Colonic mucosa (tissue), 4 donors: ENCODE results near the gene NOD1. TPM values are rescaled to one million over a fixed set of nuclear protein-coding genes. Genes with fewer than 3 reads are reported as not detected.
"Not testable (repeated sequence)": the region's sequence is repeated elsewhere in the genome, so short reads cannot be mapped to it uniquely, and the experiment has no call there.

Experiments
- DNase-seq: peaks from one replicate; pipeline ENCODE4 v3.0.0-alpha.2; 2020
- H3K27ac ChIP-seq: fragments of 200-600 bp; one replicate; pipeline ENCODE4 v1.8.0; 2021
- H3K27me3 ChIP-seq: fragments of 200-600 bp; one replicate; pipeline ENCODE4 v1.8.0; 2021
- H3K36me3 ChIP-seq: fragments of 200-600 bp; one replicate; pipeline ENCODE4 v1.8.0; 2021
- H3K4me1 ChIP-seq: fragments of 200-600 bp; one replicate; pipeline ENCODE4 v1.8.0; 2021; ENCODE audit warnings: mild to moderate bottlenecking
- H3K4me3 ChIP-seq: fragments of 200-600 bp; one replicate; pipeline ENCODE4 v1.8.0; 2021
- H3K9ac ChIP-seq, 2 donors: one replicate each; pipeline ENCODE4 v1.7.0; 2013; ENCODE audit warnings: control low read depth in 2 of 2, low read depth in 2 of 2, low read length in 2 of 2
- H3K9me3 ChIP-seq: fragments of 200-600 bp; one replicate; pipeline ENCODE4 v1.8.0; 2021
- CTCF ChIP-seq: fragments of 200-600 bp; IDR thresholded peaks from one replicate; pipeline ENCODE4 v1.8.0; 2022; ENCODE audit warnings: antibody characterized with exemption, mild to moderate bottlenecking
- intact Hi-C: fragments of 100-400 bp; cut with DNase I; formaldehyde crosslinking; loops from one replicate; pipeline ENCODE4 v1.14.1; 2022
- total RNA-seq, 2 donors: library from RNA; stranded (reverse); fragmentation: NEBNext Ultra II Directional in 1 of 2; extraction: Animal tissue kit (Norgen Biotek cat#: 25700) in 1 of 2; gene quantifications; one replicate each; pipeline ENCODE4 v1.2.1, GENCODE V29; 2021
- donor health status: healthy.
- donor health status: DM: no; HTN: no; CAD: no.
- donor health status: DM: no; HTN: no; CAD: no.

Gene NOD1
- total RNA-seq, 2 donors from 2014 or later: 9.5 to 14.0 TPM

- no peaks in the 10 kb centered on the region for H3K27me3 ChIP-seq
- no peak for DNase-seq
- H3K4me3 ChIP-seq: no peak overlapping the region
- no peak overlapping the region for H3K9ac ChIP-seq
- TF ChIP-seq CTCF: no peak
- intact Hi-C loops: no loop called here
- no peaks in the 10 kb centered on the region for H3K4me1 ChIP-seq
- H3K9me3 ChIP-seq: no peaks in the 10 kb centered on the region
- H3K27ac ChIP-seq: no peak overlapping the region
- no peaks in the 10 kb centered on the region for H3K36me3 ChIP-seq
Measured at GRCh38 chr7:30390736-30391636, 87.6 kb downstream of the NOD1 start.

DNA sequence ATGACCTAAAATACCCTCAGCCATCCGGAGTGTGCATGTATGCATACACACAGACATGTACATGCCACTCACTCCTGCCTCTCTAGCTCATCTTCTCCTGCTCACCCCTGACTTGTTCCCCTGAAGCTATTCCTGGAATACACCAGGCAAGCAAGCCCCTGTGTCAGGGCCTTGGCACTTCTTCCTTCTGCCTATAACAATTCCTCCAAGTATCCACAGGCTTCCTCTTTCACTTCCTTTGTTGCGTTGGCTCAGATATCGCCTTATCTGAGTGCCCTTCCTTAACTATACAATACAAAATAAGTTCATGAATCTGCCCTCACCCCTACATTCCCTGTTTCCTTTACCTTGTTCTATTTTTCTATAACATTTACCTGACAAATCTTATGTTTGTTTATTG is 88.8 kb downstream of the NOD1 start:
- no peak for DNase-seq
- intact Hi-C loops: no loop called here
- no peak overlapping the region for H3K4me3 ChIP-seq

GRCh38 chr7:30382607-30383006 is 96.0 kb downstream of the NOD1 start:
- no peak for DNase-seq

More for the DNA sequence above, 88.8 kb downstream of the NOD1 start:
- Histone ChIP-seq H3K9ac (no peak overlapping the region), H3K36me3 (no peaks in the 10 kb centered on the region), H3K9me3 (no peaks in the 10 kb centered on the region), H3K4me1 (no peaks in the 10 kb centered on the region), H3K27me3 (no peaks in the 10 kb centered on the region), H3K27ac (no peak overlapping the region)
- no peak for TF ChIP-seq CTCF

GRCh38 chr7:30380824-30381223 is 97.8 kb downstream of the NOD1 start:
- H3K4me3 ChIP-seq, H3K27me3 ChIP-seq, H3K4me1 ChIP-seq, H3K27ac ChIP-seq, H3K9me3 ChIP-seq, DNase-seq, H3K36me3 ChIP-seq, H3K9ac ChIP-seq, intact Hi-C loops: not testable (repeated sequence)

More at GRCh38 chr7:30382607-30383006, 96.0 kb downstream of the NOD1 start:
- no peak overlapping the region for H3K27ac ChIP-seq
- TF ChIP-seq CTCF: no peak
- no peak overlapping the region for H3K9ac ChIP-seq
- H3K9me3 ChIP-seq: no peaks in the 10 kb centered on the region
- H3K36me3 ChIP-seq: no peaks in the 10 kb centered on the region
- H3K27me3 ChIP-seq: no peaks in the 10 kb centered on the region
- no peaks in the 10 kb centered on the region for H3K4me1 ChIP-seq
- intact Hi-C loops: no loop called here
- H3K4me3 ChIP-seq: no peak overlapping the region

DNA sequence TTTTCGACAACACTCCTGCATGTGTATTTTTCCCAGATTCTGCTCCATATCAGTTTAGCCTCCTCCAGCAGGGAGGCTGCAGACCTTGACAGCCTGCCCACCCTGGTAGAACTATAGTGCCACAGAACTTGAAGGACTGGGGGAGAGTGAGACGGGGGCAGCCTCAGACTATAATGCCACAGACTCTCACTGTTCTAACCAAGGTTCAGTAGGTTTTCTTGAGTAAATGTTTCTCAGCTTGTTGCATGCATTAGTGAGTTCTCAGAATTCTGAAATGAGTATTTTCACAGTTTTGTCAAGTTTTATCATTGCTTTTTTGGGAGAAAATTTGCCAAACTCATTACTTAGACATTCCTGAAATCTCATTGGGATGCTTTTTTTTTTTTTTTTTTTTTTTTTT is 98.3 kb downstream of the NOD1 start:
- Histone ChIP-seq H3K9ac (no peak overlapping the region), H3K4me1 (no peaks in the 10 kb centered on the region), H3K36me3 (no peaks in the 10 kb centered on the region), H3K27ac (no peak overlapping the region), H3K27me3 (no peaks in the 10 kb centered on the region), H3K4me3 (no peak overlapping the region), H3K9me3 (no peaks in the 10 kb centered on the region)
- intact Hi-C loops: no loop called here
- TF ChIP-seq CTCF: no peak
- no peak for DNase-seq

GRCh38 chr7:30379741-30380140 is 98.8 kb downstream of the NOD1 start:
- H3K36me3 ChIP-seq: no peaks in the 10 kb centered on the region
- H3K4me3 ChIP-seq: no peak overlapping the region
- intact Hi-C loops: no loop called here
- H3K4me1 ChIP-seq: no peaks in the 10 kb centered on the region
- no peaks in the 10 kb centered on the region for H3K27me3 ChIP-seq
- H3K9ac ChIP-seq: no peak overlapping the region
- DNase-seq: no peak
- H3K27ac ChIP-seq: no peak overlapping the region
- no peaks in the 10 kb centered on the region for H3K9me3 ChIP-seq
- TF ChIP-seq CTCF: no peak
